H1 (cell line): ENCODE results near the gene PTPMT1. TPM values are rescaled to one million over a fixed set of nuclear protein-coding genes. Genes with fewer than 3 reads are reported as not detected.

Source experiments
- CTCF ChIA-PET: fragments of 300-600 bp; sonication (Branson Sonifier 250); formaldehyde crosslinking; loops from one replicate; lab custom pipeline; 2021; ENCODE audit not compliant: partially characterized antibody; lab: Charles Lee
- POLR2A ChIA-PET: fragments of 300-600 bp; sonication (Branson Sonifier 250); formaldehyde crosslinking; loops from one replicate; lab custom pipeline; 2021; ENCODE audit warnings: inconsistent platforms; ENCODE audit not compliant: partially characterized antibody; lab: Charles Lee
- DNase-seq, 2 experiments: peaks; one replicate each; pipeline versions ENCODE4 v3.0.0 to v3.0.0-alpha.2; 2010 to 2022; ENCODE audit warnings: low spot score in 2 of 2, low read depth in 1 of 2, mixed read lengths in 1 of 2
- FAIRE-seq: peaks from 2 replicates; lab custom pipeline; 2011; peaks lifted over from hg19 to GRCh38; lab: Jason Lieb, UNC
- H2AFZ ChIP-seq: 2 replicates; pipeline ENCODE4 v1.8.1; 2012; ENCODE audit warnings: low read length, inconsistent platforms
- H2AK5ac ChIP-seq: 2 replicates; pipeline ENCODE4 v1.6.1; 2013; ENCODE audit warnings: low read depth, low read length
- H2BK120ac ChIP-seq: replicated peaks from 2 replicates; pipeline ENCODE3; 2013; ENCODE audit warnings: low read depth, low read length, inconsistent platforms
- H2BK12ac ChIP-seq: 2 replicates; pipeline ENCODE4 v1.6.1; 2013; ENCODE audit warnings: low read depth, low read length
- H2BK15ac ChIP-seq: 2 replicates; pipeline ENCODE4 v1.6.1; 2013; ENCODE audit warnings: low read length
- H2BK20ac ChIP-seq: 2 replicates; pipeline ENCODE4 v1.6.1; 2013; ENCODE audit warnings: low read length
- H2BK5ac ChIP-seq: 2 replicates; pipeline ENCODE4 v1.6.1; 2013; ENCODE audit warnings: low read depth, low read length
- H3K14ac ChIP-seq: 2 replicates; pipeline ENCODE4 v1.6.1; 2013; ENCODE audit warnings: inconsistent platforms; ENCODE audit not compliant: insufficient read length
- H3K18ac ChIP-seq: 2 replicates; pipeline ENCODE4 v1.6.1; 2013; ENCODE audit warnings: low read length; ENCODE audit errors: extremely low read depth
- H3K23ac ChIP-seq: 2 replicates; pipeline ENCODE4 v1.6.1; 2013; ENCODE audit warnings: inconsistent platforms; ENCODE audit not compliant: insufficient read length
- H3K23me2 ChIP-seq: 2 replicates; pipeline ENCODE4 v1.6.1; 2013; ENCODE audit warnings: low read depth, low read length
- H3K27ac ChIP-seq: 2 replicates; pipeline ENCODE4 v1.6.1; 2011; ENCODE audit warnings: low read depth, low read length, inconsistent platforms
- H3K27me3 ChIP-seq, 4 experiments: replicated peaks in 1 of 4; 1 replicate in 1 of 4; 2 replicates in 3 of 4; pipeline versions ENCODE4 v1.6.1 to v1.8.1; 2011 to 2013; ENCODE audit warnings: low read length in 3 of 4, mild to moderate bottlenecking in 3 of 4, inconsistent platforms in 2 of 4, mixed read lengths in 2 of 4, moderate library complexity in 1 of 4; ENCODE audit not compliant: control insufficient read depth in 3 of 4, insufficient read depth in 3 of 4; ENCODE audit errors: extremely low read depth in 1 of 4
- H3K36me3 ChIP-seq, 4 experiments: 2 replicates each; pipeline versions ENCODE4 v1.6.1 to v1.8.1; 2011 to 2013; ENCODE audit warnings: mild to moderate bottlenecking in 4 of 4, low read length in 3 of 4, moderate library complexity in 2 of 4, control low read depth in 1 of 4, inconsistent platforms in 1 of 4; ENCODE audit not compliant: insufficient read depth in 4 of 4, control insufficient read depth in 2 of 4
- H3K4ac ChIP-seq: replicated peaks from 2 replicates; pipeline ENCODE3; 2013; ENCODE audit warnings: low read length, low read depth, mixed read lengths, inconsistent platforms; ENCODE audit not compliant: insufficient read length
- H3K4me1 ChIP-seq, 4 experiments: replicated peaks in 1 of 4; 1 replicate in 1 of 4; 2 replicates in 3 of 4; pipeline versions ENCODE4 v1.6.1 to v1.8.1; 2011 to 2013; ENCODE audit warnings: low read length in 3 of 4, inconsistent platforms in 2 of 4, mixed read lengths in 1 of 4; ENCODE audit not compliant: insufficient read depth in 4 of 4, control insufficient read depth in 3 of 4
- H3K4me2 ChIP-seq, 2 experiments: 2 replicates each; pipeline versions ENCODE4 v1.6.1 to v1.8.1; 2011 to 2013; ENCODE audit warnings: low read depth in 2 of 2, low read length in 2 of 2, control low read depth in 1 of 2, inconsistent platforms in 1 of 2, mild to moderate bottlenecking in 1 of 2; ENCODE audit not compliant: insufficient read depth in 1 of 2
- H3K4me3 ChIP-seq, 4 experiments: fragments of 200-600, 300-600 bp in 1 of 4; sonication (generic), shearing (Covaris generic), sonication (Bioruptor Twin) in 1 of 4; 2 replicates each; pipeline versions ENCODE4 v1.5.1 to v1.8.1; 2011 to 2016; ENCODE audit warnings: low read length in 4 of 4, low read depth in 3 of 4, control low read depth in 2 of 4, inconsistent platforms in 2 of 4, mild to moderate bottlenecking in 2 of 4, mixed read lengths in 1 of 4, moderate library complexity in 1 of 4; ENCODE audit not compliant: insufficient read depth in 2 of 4; ENCODE audit errors: extremely low read depth in 1 of 4
- H3K56ac ChIP-seq: replicated peaks from 2 replicates; pipeline ENCODE3; 2013; ENCODE audit warnings: low read depth, mild to moderate bottlenecking, mixed read lengths, low read length, inconsistent platforms; ENCODE audit not compliant: insufficient read length
- H3K79me1 ChIP-seq: 2 replicates; pipeline ENCODE4 v1.6.1; 2013; ENCODE audit warnings: low read depth, low read length, control low read depth
- H3K79me2 ChIP-seq, 2 experiments: 2 replicates each; pipeline versions ENCODE4 v1.6.1 to v1.8.1; 2012 to 2013; ENCODE audit warnings: low read length in 2 of 2, mild to moderate bottlenecking in 2 of 2, inconsistent platforms in 1 of 2; ENCODE audit not compliant: insufficient read depth in 2 of 2, control insufficient read depth in 1 of 2
- H3K9ac ChIP-seq, 4 experiments: replicated peaks in 1 of 4; 1 replicate in 1 of 4; 2 replicates in 3 of 4; pipeline versions ENCODE4 v1.6.1 to v1.8.1; 2011 to 2013; ENCODE audit warnings: low read depth in 3 of 4, low read length in 3 of 4, control low read depth in 2 of 4, mild to moderate bottlenecking in 2 of 4, moderate library complexity in 2 of 4, inconsistent platforms in 1 of 4; ENCODE audit errors: extremely low read depth in 1 of 4
- H3K9me3 ChIP-seq, 2 experiments: 2 replicates each; pipeline versions ENCODE4 v1.6.1 to v1.8.1; 2012 to 2013; ENCODE audit warnings: mild to moderate bottlenecking in 2 of 2, moderate library complexity in 2 of 2, control low read depth in 1 of 2, inconsistent platforms in 1 of 2, low read depth in 1 of 2, low read length in 1 of 2, mixed read lengths in 1 of 2; ENCODE audit not compliant: insufficient read depth in 2 of 2
- H4K20me1 ChIP-seq, 2 experiments: replicated peaks in 1 of 2; 2 replicates each; pipeline versions ENCODE3 to v1.8.1; 2011 to 2013; ENCODE audit warnings: inconsistent platforms in 2 of 2, low read length in 2 of 2, mild to moderate bottlenecking in 1 of 2; ENCODE audit not compliant: insufficient read depth in 2 of 2, control insufficient read depth in 1 of 2
- H4K5ac ChIP-seq: 2 replicates; pipeline ENCODE4 v1.6.1; 2013; ENCODE audit warnings: low read length, low read depth, mixed read lengths, inconsistent platforms; ENCODE audit not compliant: insufficient read length
- H4K8ac ChIP-seq: 2 replicates; pipeline ENCODE4 v1.8.0; 2013; ENCODE audit warnings: mild to moderate bottlenecking, moderate library complexity, low read length, inconsistent platforms; ENCODE audit not compliant: insufficient read depth; ENCODE audit errors: extremely low read depth
- H4K91ac ChIP-seq: replicated peaks from 2 replicates; pipeline ENCODE3; 2013; ENCODE audit warnings: low read length, mixed read lengths, inconsistent platforms; ENCODE audit not compliant: insufficient read length
- ASH2L ChIP-seq: fragments of 200-600, 300-600 bp; sonication (generic); IDR thresholded peaks from one replicate; pipeline ENCODE4 v1.7.1; 2017; ENCODE audit warnings: low read length
- BACH1 ChIP-seq: IDR thresholded peaks from 2 replicates; pipeline ENCODE4 v1.6.1; 2012; ENCODE audit warnings: low read length, improper control_type of control experiment
- CBX8 ChIP-seq: fragments of 300-800, 300-1000 bp; sonication (generic); IDR thresholded peaks from 2 replicates; pipeline ENCODE4 v1.7.1; 2016; ENCODE audit warnings: low read depth, low read length, borderline replicate concordance
- CEBPB ChIP-seq: IDR thresholded peaks from 2 replicates; pipeline ENCODE4 v1.6.1; 2012; ENCODE audit warnings: low read depth, low read length
- FOSL1 ChIP-seq: IDR thresholded peaks from 2 replicates; pipeline ENCODE4 v1.6.1; 2011; ENCODE audit warnings: mild to moderate bottlenecking, low read depth, low read length, moderate library complexity; ENCODE audit not compliant: insufficient read depth
- POLR2A ChIP-seq, 2 experiments: IDR thresholded peaks; 1 replicate in 1 of 2; 2 replicates in 1 of 2; pipeline ENCODE4 v1.6.1; 2011; ENCODE audit warnings: low read depth in 2 of 2, low read length in 2 of 2, mild to moderate bottlenecking in 2 of 2; ENCODE audit errors: control extremely low read depth in 1 of 2
- SIRT6 ChIP-seq: IDR thresholded peaks from one replicate; pipeline ENCODE4 v1.7.1; 2012; ENCODE audit warnings: low read length, inconsistent platforms
- SIX5 ChIP-seq: IDR thresholded peaks from 2 replicates; pipeline ENCODE4 v1.6.1; 2011; ENCODE audit warnings: mild to moderate bottlenecking, low read depth, low read length
- SP4 ChIP-seq: IDR thresholded peaks from 2 replicates; pipeline ENCODE4 v1.6.1; 2012; ENCODE audit warnings: low read length, inconsistent platforms
- TAF7 ChIP-seq: optimal IDR thresholded peaks from 2 replicates; pipeline ENCODE3; 2011; ENCODE audit warnings: low read depth, mild to moderate bottlenecking, inconsistent platforms, low read length, moderate library complexity, borderline replicate concordance
- TBP ChIP-seq: IDR thresholded peaks from 2 replicates; pipeline ENCODE4 v1.6.1; 2011; ENCODE audit warnings: low read depth, low read length, improper control_type of control experiment
- TEAD4 ChIP-seq: IDR thresholded peaks from 2 replicates; pipeline ENCODE4 v1.6.1; 2012; ENCODE audit warnings: low read depth, low read length, inconsistent platforms, mixed read lengths
- YY1 ChIP-seq: IDR thresholded peaks from 2 replicates; pipeline ENCODE4 v1.6.1; 2011; ENCODE audit warnings: low read depth, mild to moderate bottlenecking, low read length
- WGBS, 2 experiments: shearing (Covaris generic) in 1 of 2; methylation state at CpG; one replicate each; pipeline versions ENCODE4 v1.1.6 to v1.1.7; 2013 to 2015; ENCODE audit warnings: low lambda C conversion rate in 2 of 2, mixed read lengths in 2 of 2, inconsistent platforms in 1 of 2, low coverage in 1 of 2, missing lambda C conversion rate in 1 of 2; ENCODE audit not compliant: insufficient replicate concordance in 2 of 2, insufficient coverage in 1 of 2, insufficient read length in 1 of 2; ENCODE audit errors: extremely low coverage in 1 of 2, missing lambda C conversion rate in 1 of 2; 5-methylcytosine and 5-hydroxymethylcytosine counted together
- polyA plus RNA-seq, 7 experiments: library from polyadenylated mRNA; depleted of rRNA in 3 of 7; stranded (reverse) in 5 of 7; unstranded in 2 of 7; fragments of >200 nt in 5 of 7; fragments of 200-250 nt in 2 of 7; gene quantifications; 1 replicate in 5 of 7; 2 replicates in 1 of 7; 4 replicates in 1 of 7; pipeline versions ENCODE4 v1.2.1 to v1.2.3, GENCODE V29; 2011 to 2013; ENCODE audit warnings: missing spikeins in 2 of 7, mixed read lengths in 2 of 7
- total RNA-seq: library from RNA; stranded (reverse); fragmentation: NEBNext Ultra II Directional; extraction: Animal tissue kit (Norgen Biotek cat#: 25700); gene quantifications from 2 replicates; pipeline ENCODE4 v1.2.1, GENCODE V29; 2021

Gene PTPMT1
- total and polyA plus RNA-seq, 2 of the 8 experiments (the other 6 are each of a cell fraction or from before 2014, with no cell fraction given): 44.8 to 105 TPM

- ChIA-PET CTCF (interaction anchor here (0.6 to 1.6 kb wide), 3 partner anchors 19 to 25 kb away, joined by 3 to 4 read pairs (median 4); no protein-coding TSS in a partner anchor), POLR2A (interaction anchor here (1.0 to 4.1 kb wide), 6 partner anchors 8 to 33 kb away, joined by 3 to 19 read pairs (median 4); partner anchors contain the start of gene CELF1)
- no peak overlapping the region for H4K5ac ChIP-seq
- no peaks in the 10 kb centered on the region for H3K9me3 ChIP-seq
- no peak overlapping the region for H3K4me2 ChIP-seq
- no peaks in the 10 kb centered on the region for H3K27me3 ChIP-seq
- WGBS, 2 experiments: 90% methylated on average over 3 of the region's 3 CpGs; no CpG with 5 or more reads in 1 of the 2 experiments
- H3K79me1 ChIP-seq: peaks cover 11% of the 10 kb centered on the region
- H3K23me2 ChIP-seq: peaks cover 2% of the 10 kb centered on the region; the same call in 1 of the 2 replicates
- no peak overlapping the region for H4K91ac ChIP-seq
- H3K14ac ChIP-seq: no peak overlapping the region
- H2BK12ac ChIP-seq: no peak overlapping the region
- H3K23ac ChIP-seq: no peak overlapping the region
- no peak overlapping the region for H3K9ac ChIP-seq
- H2AFZ ChIP-seq: no peak overlapping the region
- H3K56ac ChIP-seq: no peak overlapping the region
- 0 out of 2 replicates have a peak overlapping the region, but pooled peaks have one; percentile 11 for H3K18ac ChIP-seq
- peaks cover 35 to 97% of the 10 kb centered on the region in 2 experiments for H3K79me2 ChIP-seq
- no peak for DNase-seq
- no peak overlapping the region for H2BK15ac ChIP-seq
- peaks cover 2 to 9% (median 8%) of the 10 kb centered on the region in 4 experiments; a peak in 6 of 7 replicates for H3K4me1 ChIP-seq
- no peak overlapping the region for H3K4ac ChIP-seq
- FAIRE-seq: no peak
- no peaks in the 10 kb centered on the region; a peak in 1 of 8 replicates for H3K36me3 ChIP-seq
- no peak overlapping the region for H2BK120ac ChIP-seq
- no peak overlapping the region for H3K27ac ChIP-seq
- no peak overlapping the region for H2BK20ac ChIP-seq
- no peak overlapping the region for H4K8ac ChIP-seq
- peaks cover 24 to 27% of the 10 kb centered on the region in 2 experiments for H4K20me1 ChIP-seq
- H2AK5ac ChIP-seq: 0 out of 2 replicates have a peak overlapping the region, but pooled peaks have one; percentile 61
- peak overlapping the region; percentile 56 for H2BK5ac ChIP-seq
- no peak overlapping the region for H3K4me3 ChIP-seq
- TF ChIP-seq TBP (no peak), SIX5 (no peak), POLR2A (IDR thresholded peaks at IDR 0.05; ENCODE audit: control extremely low read depth in 1 of 2, low read depth in 2 of 2, low read length in 2 of 2) (no peak), BACH1 (no peak), SP4 (no peak), ASH2L (no peak), TEAD4 (no peak), TAF7 (no peak), CEBPB (no peak), CBX8 (no peak), SIRT6 (no peak), YY1 (no peak), FOSL1 (no peak)
These were observed 47.0 kb upstream of the PTPMT1 start for GRCh38 chr11:47518212-47518964.
